Measurements from ENCODE around the gene MRPS25.
"Not testable (repeated sequence)": the region's sequence is repeated elsewhere in the genome, so short reads cannot be mapped to it uniquely, and the experiment has no call there.

MRPS25 gene

DNA sequence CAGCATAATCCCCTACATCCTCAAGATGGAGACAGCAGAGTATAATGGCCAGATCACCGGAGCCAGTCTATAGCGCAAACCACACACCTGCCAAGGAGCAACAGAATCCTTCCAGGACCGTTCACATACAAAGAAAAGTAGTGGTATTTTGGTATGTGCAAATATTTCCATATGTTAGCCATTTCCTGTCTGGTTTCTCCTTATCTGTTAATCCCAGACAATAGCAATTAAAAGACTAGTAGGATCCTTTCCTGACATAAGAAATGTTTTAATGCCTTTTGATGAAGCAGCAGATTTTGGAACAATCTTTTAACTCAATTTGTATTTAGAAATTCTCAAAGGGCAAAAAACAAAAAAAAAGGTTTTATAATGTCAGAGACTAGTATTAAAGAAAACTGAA is 22.2 kb downstream of the MRPS25 start:
- no peak for DNase-seq

DNA sequence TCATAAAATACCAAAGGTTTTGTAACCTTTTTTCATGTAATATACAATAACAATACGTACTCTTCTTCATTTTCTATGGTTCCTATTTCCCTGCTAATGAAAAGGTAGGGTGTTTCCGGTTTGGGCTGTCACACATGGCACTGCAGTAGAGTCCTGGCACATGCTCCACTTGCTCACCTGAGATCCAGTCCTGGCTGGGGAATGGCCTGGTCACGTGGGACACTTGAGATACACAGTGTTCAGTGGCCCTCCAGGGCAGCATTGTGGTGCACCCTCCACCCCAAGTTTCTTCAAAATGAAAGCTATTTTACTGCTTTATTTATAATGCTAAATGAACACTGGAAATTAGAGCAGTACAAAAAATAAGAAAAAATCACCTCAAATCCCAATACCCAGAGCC is 23.2 kb downstream of the MRPS25 start:
- no peak for DNase-seq

DNA sequence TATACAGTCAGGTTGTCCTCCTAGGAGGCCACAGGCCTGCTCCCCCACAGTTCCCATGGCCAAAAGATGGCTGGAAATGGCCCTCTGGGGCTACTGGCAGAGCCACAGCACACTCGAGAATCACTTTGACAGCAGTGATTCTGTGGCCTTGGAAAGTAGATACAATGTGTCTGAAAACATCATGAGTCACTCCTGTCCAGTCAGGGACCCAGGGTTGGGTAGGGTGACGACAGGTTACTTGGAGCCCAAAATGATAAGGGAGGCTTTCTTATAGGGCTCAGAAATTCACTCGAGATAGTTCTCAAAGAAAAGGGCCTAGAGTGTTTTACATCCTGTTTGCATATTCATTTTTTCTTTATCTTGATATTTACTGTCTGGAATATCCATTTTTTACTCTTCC is 24.3 kb downstream of the MRPS25 start:
- no peak for DNase-seq

DNA sequence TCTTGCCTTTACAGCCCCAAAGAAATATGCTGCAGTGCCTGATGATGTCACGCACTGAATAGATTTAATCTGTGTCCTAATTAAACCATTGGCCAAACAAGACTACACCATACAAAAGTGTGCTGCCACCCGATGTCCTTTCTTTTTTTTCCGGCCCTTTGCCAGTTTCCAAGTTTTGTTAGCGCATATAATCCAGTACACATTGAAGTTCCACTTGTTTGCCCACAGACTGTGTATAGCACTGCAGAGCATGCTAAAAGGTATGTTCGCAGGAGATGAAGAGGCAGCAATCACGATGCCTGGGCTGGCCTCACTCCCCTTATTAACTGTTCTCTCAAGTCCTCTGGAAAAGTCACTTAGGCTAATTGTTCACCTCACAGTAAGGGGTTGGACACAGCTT is 26.8 kb downstream of the MRPS25 start:
- no peak for DNase-seq

DNA sequence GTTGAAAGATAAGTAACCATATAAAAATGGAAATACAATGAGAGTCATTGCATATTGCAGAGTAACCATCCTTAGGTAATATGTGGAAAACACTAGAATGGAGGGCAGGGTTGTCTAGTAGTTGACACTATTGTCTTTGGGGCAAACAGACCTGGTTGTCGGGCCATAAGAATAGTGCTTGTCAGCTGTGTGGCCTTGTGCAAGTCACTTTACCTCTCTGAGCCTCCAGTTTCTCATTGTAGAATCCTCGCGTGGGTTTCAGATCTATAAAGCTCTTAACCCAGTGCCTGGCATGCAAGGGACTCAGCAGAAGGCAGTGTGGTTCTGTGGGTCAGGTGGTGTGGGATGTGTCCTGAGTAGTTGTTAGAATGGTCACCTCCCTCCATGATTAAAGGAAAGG is 32.0 kb downstream of the MRPS25 start:
- DNase-seq, result no peak

DNA sequence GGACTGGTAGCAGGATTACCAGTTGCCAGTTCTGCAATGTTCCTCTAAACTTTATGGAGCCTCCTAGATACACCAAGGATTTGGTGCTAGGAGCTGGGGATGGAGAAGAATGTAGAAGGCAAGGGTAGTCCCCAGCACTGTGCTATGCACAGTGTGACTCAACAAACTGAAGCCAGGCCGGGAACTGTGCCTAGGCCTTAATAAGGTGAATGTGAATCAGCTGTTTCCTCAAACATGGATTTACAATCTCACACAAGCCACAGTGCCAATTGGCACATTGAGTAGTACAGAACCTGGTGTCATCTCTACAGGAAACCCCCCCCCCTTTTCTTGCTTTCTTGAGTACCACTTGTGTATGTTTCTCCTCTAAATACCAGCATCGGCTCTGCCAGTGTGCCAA is 32.5 kb downstream of the MRPS25 start:
- DNase-seq, result no peak

DNA sequence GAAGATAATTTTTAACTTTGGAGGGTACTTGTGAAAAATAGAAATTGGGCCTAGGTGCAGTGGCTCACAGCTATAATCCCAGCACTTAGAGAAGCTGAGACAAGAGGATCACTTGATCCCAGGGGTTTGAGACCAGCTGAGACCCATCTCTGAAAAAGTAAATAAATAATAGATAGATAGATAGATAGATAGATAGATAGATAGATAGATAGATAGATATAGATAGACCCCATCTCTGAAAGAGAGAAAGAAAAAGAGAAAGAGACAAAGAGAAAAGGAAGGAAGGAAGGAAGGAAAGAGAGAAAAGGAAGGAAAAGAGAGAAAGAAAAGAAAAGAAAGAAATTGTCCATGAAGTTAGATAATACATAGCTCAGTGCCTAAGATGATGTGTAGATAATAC is 35.5 kb downstream of the MRPS25 start:
- DNase-seq, result no peak

DNA sequence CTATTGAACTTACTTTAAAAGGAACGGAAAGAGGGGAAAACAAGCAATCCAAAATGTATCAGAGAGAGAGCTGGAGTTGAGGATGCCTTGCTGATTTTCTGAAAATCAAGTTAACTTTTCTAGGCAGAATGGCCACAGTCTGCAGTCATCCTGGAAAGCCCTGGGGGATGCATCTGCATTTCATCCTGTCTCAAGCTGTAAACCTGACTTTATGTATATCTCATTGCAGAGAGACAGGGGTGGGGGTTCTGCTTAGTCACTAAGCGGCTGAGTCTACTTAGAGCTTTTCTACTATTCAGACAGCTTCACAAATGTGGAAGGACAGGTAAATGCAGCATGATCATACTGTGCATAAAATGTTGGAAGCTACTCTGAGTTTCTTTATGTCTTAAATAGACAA is 41.4 kb downstream of the MRPS25 start:
- DNase-seq, result no peak

DNA sequence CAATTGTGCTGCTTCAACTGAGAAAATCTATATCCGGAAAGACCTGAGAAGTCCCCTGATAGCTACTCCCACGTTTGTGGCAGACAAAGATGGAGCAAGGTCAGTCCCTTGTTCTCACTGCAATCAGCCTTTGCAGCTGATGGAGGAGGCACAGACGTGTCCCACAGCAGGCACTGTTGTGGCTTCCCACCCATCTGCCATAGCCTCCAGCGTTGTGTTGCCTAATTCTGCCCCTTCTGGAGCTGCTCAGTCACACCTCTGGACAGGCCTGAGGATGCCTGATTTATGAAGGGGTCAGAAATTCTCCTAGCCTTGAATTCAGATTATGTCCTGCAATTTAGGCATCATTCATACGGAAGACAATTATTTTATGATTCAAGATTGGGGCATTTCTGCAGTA is 41.9 kb downstream of the MRPS25 start:
- DNase-seq, result no peak

DNA sequence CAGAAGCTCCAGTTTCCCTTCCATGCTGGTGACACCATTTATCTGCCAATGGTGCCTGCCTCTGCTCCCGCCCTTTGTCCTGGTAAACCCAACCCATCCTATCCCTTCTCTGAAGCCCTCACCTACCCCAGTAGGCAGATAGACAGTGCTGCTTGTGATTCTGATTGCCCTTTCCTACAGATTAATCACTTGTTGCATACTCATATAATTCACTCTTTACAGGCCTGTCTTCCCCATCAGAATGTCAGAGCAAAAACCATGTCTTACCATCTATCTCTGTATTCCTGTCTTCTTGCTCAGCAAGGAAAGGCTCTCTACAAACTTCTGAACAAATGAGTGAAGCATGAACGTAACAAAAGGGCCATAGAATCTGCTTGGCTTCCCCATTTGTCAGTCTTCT is 47.9 kb downstream of the MRPS25 start:
- DNase-seq, result no peak

DNA sequence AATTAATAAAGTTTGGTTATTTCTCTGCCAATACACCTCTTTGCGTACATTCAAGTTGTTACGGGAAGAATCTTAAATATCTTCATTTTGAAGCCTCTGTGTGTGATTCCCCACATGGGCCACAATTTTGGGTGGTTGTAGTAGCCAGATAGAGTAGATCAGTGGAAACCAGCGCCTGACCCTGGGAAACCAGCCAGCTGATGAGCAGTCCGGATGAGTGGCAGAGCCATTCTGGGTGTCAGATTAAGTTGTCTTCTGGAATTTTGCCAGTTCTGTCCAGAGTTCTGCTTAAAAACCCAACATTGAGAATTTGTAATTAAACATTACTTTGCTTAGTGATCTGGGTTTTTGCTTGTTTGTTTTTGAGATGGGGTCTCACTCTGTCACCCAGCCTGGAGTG is 49.7 kb downstream of the MRPS25 start:
- DNase-seq, result no peak

DNA sequence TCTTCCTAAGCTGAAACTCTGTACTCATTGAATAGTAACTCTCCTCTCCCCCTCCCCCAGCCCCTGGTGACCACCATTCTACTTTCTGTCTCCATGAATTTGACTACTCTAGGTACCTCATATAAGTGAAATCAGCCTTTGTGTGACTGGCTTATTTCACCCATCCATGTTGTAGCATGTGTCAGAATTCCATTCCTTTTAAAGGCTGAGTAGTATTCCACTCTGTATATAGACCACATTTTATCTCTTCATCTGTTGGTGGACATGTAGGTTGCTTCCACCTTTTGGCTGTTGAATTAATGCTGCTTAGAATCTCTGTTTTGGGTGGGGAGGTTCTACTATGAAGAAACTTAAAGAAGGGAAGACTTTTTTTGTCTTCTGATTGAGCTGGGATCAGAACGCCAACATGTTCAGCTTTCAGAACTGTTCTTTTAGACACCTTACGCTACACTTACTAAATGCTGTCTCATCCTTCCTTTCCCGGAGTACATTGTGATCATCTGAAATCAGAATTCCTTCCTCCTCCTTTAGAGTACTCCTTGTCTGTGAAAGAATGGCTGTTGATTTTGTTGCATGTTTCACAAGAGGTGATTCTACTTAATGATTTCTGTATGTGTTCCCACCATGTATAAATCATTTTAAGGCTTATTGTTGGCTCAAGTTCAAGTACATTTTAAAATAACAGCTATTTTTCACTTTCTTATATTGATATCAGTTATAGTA is 50.3 kb downstream of the MRPS25 start:
- no peak for DNase-seq

DNA sequence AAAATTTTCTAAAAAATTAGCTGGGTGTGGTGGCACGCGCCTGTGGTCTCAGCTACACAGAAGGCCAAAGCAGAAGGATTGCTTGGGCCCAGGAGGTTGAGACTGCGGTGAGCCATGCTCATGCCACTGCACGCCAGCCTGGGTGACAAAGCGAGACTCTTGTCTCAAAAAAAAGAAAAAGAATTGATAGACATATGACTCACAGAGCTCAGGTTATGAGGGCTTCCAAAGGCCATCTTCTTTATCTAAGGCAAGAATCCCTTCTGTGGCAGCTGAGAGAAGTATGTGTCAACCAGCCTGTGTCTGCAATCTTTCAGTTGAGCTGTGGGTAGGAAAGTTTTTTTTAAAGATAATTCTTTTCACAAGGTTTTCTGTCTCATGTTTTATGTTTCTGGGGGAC is 53.9 kb downstream of the MRPS25 start:
- DNase-seq, result no peak

DNA sequence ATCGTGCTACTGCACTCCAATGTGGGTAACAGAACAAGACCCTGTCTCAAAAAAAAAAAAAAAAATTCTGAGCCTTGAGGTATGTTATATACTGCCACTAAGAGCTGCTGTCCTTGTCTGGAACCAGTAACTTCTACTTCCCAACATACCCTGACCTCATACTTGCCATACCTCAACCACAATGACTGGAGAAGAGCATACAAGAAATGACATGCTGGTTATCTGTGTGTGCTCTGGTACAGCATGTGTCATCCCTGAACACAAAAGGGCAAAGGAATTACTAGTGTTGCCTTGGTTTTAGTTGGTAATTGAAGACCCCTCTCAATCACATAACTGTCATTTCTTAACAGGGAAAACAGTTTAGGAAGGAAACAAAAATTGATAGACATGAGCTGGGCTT is 54.5 kb downstream of the MRPS25 start:
- DNase-seq, result no peak

DNA sequence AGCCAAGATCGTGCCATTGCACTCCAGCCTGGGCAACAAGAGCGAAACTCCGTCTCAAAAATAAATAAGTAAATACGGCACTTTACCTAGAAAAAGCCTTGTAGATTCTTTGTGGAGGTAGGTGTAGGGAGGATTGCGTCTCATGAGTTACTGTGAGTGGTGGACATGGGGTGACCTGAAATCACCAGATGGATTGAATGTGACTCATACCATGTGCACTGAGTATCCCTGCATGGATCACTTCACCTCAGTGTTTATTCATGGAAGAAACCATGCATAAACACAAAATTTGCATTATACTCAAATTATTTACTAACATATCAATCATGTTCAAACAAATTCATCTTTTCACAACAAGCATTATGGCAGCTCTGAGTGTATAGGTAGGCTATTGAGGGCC is 55.9 kb downstream of the MRPS25 start:
- DNase-seq, result no peak

DNA sequence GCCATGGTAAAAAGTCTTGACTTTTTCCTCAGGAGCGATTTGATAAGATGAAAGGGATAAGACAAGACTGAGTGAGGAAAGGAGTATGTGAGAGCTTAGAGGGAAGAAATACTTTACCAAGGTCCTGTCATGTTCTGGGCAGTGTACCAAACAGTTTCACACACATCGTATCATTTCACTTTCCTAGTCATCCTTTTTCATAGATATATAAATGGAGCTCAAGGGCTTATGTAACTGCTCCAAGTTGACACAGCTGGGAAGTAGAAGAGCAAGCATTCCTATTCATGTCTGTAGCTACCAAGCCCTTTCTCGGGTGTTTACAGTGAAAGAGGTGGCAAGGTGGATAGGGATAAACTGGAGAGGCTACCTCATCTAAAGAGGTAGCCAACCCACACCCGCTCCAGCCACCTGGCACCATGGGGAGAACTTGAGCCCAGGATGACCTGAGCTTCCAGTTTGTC is 57.4 kb downstream of the MRPS25 start:
- no peak for DNase-seq

DNA sequence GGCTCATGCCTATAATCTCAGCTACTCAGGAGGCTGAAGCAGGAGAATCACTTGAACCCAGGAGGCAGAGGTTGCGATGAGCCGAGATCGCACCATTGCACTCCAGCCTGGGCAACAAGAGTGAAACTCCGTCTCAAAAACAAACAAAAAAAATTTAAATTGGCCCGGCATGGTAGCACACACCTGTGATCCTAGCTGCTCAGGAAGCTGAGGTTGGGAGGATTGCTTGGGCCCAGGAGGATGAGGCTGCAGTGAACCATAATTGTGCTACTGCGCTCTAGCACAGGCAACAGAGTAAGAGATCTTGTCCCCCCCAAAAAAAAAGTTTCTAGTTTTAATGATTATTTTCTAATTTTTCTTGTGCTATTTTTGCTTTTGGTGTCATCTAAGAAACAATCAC is 65.9 kb downstream of the MRPS25 start:
- DNase-seq, result not testable (repeated sequence)

Data from stimulated activated naive CD4-positive, alpha-beta T cell treated with Interleukin-2 at 50 U/mL for 16 hours (primary cell).